ENCODE data around the gene MAP3K4.

GRCh38 chr6:161017766-161018564 is 26.4 kb downstream of the MAP3K4 start:
- TF ChIP-seq CTCF (IDR thresholded peaks at IDR 0.05) (no peak), POLR2A (IDR thresholded peaks at IDR 0.05) (no peak)

Measured in vagina (tissue), 2 donors.